ENCODE measurements around the gene JAG1. TPM values are rescaled to one million over a fixed set of nuclear protein-coding genes. Genes with fewer than 3 reads are reported as not detected.

The JAG1 gene
- total and polyA plus RNA-seq, 2 donors from 2014 or later = 18.0 to 132 TPM

GRCh38 chr20:10673176-10673841, 490 bp downstream of the JAG1 start:
- H3K4me1 ChIP-seq (ENCODE audit: control insufficient read depth in 2 of 3, insufficient read depth in 2 of 3, low read depth in 1 of 3, low read length in 3 of 3) = peaks cover 0 to 15% (median 5%) of the 10 kb centered on the region in 3 donors
- peak overlapping the region; percentile 97 to 98 for H3K27ac ChIP-seq (ENCODE audit: low read depth in 2 of 2, low read length in 2 of 2)
- H3K9me3 ChIP-seq (ENCODE audit: control insufficient read depth in 2 of 3, insufficient read depth in 1 of 3, low read length in 3 of 3) = no peaks in the 10 kb centered on the region
- TF ChIP-seq, protein P1, sequence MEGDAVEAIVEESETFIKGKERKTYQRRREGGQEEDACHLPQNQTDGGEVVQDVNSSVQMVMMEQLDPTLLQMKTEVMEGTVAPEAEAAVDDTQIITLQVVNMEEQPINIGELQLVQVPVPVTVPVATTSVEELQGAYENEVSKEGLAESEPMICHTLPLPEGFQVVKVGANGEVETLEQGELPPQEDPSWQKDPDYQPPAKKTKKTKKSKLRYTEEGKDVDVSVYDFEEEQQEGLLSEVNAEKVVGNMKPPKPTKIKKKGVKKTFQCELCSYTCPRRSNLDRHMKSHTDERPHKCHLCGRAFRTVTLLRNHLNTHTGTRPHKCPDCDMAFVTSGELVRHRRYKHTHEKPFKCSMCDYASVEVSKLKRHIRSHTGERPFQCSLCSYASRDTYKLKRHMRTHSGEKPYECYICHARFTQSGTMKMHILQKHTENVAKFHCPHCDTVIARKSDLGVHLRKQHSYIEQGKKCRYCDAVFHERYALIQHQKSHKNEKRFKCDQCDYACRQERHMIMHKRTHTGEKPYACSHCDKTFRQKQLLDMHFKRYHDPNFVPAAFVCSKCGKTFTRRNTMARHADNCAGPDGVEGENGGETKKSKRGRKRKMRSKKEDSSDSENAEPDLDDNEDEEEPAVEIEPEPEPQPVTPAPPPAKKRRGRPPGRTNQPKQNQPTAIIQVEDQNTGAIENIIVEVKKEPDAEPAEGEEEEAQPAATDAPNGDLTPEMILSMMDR (IDR thresholded peaks at IDR 0.05; ENCODE audit: borderline replicate concordance, extremely low read depth, insufficient read depth) = no peak
- H3K4me3 ChIP-seq (ENCODE audit: low read length in 3 of 3) = peak overlapping the region; percentile 80 to 95 (median 85)
- intact Hi-C loops (cut with DNase I) = no loop called here
- DNase-seq (peak in 3 of 5 donors; percentile 41 to 81 (median 76)), FAIRE-seq (no peak)
- no peaks in the 10 kb centered on the region for H3K27me3 ChIP-seq (ENCODE audit: control insufficient read depth, insufficient read depth, low read length)
- peaks cover 0 to 8% (median 4%) of the 10 kb centered on the region in 3 donors for H3K36me3 ChIP-seq (ENCODE audit: control insufficient read depth in 2 of 3, insufficient read depth in 3 of 3, low read length in 3 of 3)
- peak overlapping the region; percentile 49 to 92 (median 75) for H3K9ac ChIP-seq (ENCODE audit: low read length in 3 of 3)

- Histone ChIP-seq H3K4me1 (ENCODE audit: control insufficient read depth in 2 of 3, insufficient read depth in 2 of 3, low read depth in 1 of 3, low read length in 3 of 3) (peaks cover 0 to 17% (median 5%) of the 10 kb centered on the region in 3 donors), H3K36me3 (ENCODE audit: control insufficient read depth in 2 of 3, insufficient read depth in 3 of 3, low read length in 3 of 3) (peaks cover 0 to 13% (median 4%) of the 10 kb centered on the region in 3 donors), H3K9me3 (ENCODE audit: control insufficient read depth in 2 of 3, insufficient read depth in 1 of 3, low read length in 3 of 3) (no peaks in the 10 kb centered on the region), H3K9ac (ENCODE audit: low read length in 3 of 3) (peak overlapping the region; percentile 75 to 92 (median 88)), H3K4me3 (ENCODE audit: low read length in 3 of 3) (peak overlapping the region; percentile 80 to 95 (median 85)), H3K27me3 (ENCODE audit: control insufficient read depth, insufficient read depth, low read length) (no peaks in the 10 kb centered on the region), H3K27ac (ENCODE audit: low read depth in 2 of 2, low read length in 2 of 2) (peak overlapping the region; percentile 97 to 98)
- intact Hi-C loops (cut with DNase I) = no loop called here
- DNase-seq = peak in 3 of 5 donors; percentile 58 to 88 (median 75)
- TF ChIP-seq, protein P1 (IDR thresholded peaks at IDR 0.05; ENCODE audit: borderline replicate concordance, extremely low read depth, insufficient read depth) = no peak
- no peak for FAIRE-seq
Measured at GRCh38 chr20:10672624-10673127, 1.1 kb downstream of the JAG1 start.

GRCh38 chr20:10671919-10672623, 1.7 kb downstream of the JAG1 start:
- no peaks in the 10 kb centered on the region for H3K9me3 ChIP-seq (ENCODE audit: control insufficient read depth in 2 of 3, insufficient read depth in 1 of 3, low read length in 3 of 3)
- H3K4me1 ChIP-seq (ENCODE audit: control insufficient read depth in 2 of 3, insufficient read depth in 2 of 3, low read depth in 1 of 3, low read length in 3 of 3) = peaks cover 2 to 23% (median 11%) of the 10 kb centered on the region in 3 donors
- FAIRE-seq (no peak), DNase-seq (peak in 4 of 5 donors; percentile 57 to 93 (median 76))
- peak overlapping the region; percentile 75 to 92 (median 88) for H3K9ac ChIP-seq (ENCODE audit: low read length in 3 of 3)
- intact Hi-C loops (cut with DNase I) = no loop called here
- peak overlapping the region; percentile 97 to 98 for H3K27ac ChIP-seq (ENCODE audit: low read depth in 2 of 2, low read length in 2 of 2)
- peaks cover 0 to 13% (median 4%) of the 10 kb centered on the region in 3 donors for H3K36me3 ChIP-seq (ENCODE audit: control insufficient read depth in 2 of 3, insufficient read depth in 3 of 3, low read length in 3 of 3)
- no peaks in the 10 kb centered on the region for H3K27me3 ChIP-seq (ENCODE audit: control insufficient read depth, insufficient read depth, low read length)
- peak overlapping the region; percentile 80 to 95 (median 85) for H3K4me3 ChIP-seq (ENCODE audit: low read length in 3 of 3)
- TF ChIP-seq, protein P1 (IDR thresholded peaks at IDR 0.05; ENCODE audit: borderline replicate concordance, extremely low read depth, insufficient read depth) = no peak
